ENCODE measurements around the gene CHRNE. TPM values are rescaled to one million over a fixed set of nuclear protein-coding genes. Genes with fewer than 3 reads are reported as not detected.

Gene CHRNE
- total RNA-seq, 4 donors from 2014 or later: 0.53 to 5.2 (median 3.6) TPM

DNA sequence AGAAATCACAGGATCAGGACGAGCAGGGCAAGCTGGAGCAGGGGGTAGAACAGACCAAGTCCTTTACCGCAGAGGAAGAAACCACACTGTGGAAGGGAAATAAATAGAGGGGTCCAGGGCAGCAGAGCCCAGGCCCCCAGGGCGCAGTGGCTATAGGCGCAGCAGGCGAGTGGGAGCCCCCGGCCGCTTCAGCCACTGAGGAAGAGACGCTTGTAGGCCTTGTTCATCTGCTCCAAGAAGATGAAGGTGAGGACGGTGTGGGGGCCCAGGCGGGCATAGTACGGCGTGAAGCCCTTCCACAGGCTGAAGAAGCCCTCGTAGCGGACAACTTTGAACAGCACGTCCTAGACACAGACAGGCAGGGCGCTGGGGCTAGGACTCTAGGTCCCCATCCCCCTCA, 34.7 kb upstream of the CHRNE start:
- no peak for DNase-seq (ENCODE audit: low spot score in 2 of 2)
- intact Hi-C loops (cut with DNase I; ENCODE audit: low total_unique reads): no loop called here
- 94 to 97% methylated on average over 16 of the region's 16 CpGs for WGBS, 2 donors
- TF ChIP-seq, protein P1, sequence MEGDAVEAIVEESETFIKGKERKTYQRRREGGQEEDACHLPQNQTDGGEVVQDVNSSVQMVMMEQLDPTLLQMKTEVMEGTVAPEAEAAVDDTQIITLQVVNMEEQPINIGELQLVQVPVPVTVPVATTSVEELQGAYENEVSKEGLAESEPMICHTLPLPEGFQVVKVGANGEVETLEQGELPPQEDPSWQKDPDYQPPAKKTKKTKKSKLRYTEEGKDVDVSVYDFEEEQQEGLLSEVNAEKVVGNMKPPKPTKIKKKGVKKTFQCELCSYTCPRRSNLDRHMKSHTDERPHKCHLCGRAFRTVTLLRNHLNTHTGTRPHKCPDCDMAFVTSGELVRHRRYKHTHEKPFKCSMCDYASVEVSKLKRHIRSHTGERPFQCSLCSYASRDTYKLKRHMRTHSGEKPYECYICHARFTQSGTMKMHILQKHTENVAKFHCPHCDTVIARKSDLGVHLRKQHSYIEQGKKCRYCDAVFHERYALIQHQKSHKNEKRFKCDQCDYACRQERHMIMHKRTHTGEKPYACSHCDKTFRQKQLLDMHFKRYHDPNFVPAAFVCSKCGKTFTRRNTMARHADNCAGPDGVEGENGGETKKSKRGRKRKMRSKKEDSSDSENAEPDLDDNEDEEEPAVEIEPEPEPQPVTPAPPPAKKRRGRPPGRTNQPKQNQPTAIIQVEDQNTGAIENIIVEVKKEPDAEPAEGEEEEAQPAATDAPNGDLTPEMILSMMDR (IDR thresholded peaks at IDR 0.05): no peak
- TF ChIP-seq POLR2A (IDR thresholded peaks at IDR 0.05): no peak
- H3K4me3 ChIP-seq (ENCODE audit: low read depth, poor library complexity, severe bottlenecking): no peak overlapping the region

DNA sequence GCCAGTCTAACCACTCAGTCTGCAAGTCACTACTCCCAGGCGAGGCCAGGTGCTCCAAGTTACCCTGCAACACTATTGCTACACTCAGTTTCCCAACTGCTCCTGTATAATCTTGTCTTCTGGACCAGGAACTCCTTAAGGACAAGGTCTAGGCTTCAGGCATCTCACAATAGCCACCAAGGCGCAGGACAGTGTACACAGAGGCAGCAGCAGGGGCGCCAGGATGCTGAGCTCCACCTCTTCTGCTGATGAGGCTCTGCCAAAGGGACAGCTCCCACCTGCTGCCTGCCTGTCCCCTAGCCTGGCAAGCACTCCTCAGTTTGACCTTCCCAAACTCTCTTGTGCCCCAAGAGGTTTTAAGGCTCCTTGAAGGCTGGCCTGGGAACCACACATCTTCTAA, 33.5 kb upstream of the CHRNE start:
- intact Hi-C loops (cut with DNase I; ENCODE audit: low total_unique reads): no loop called here
- DNase-seq (ENCODE audit: low spot score in 2 of 2): no peak
- H3K4me3 ChIP-seq (ENCODE audit: low read depth, poor library complexity, severe bottlenecking): no peak overlapping the region
- TF ChIP-seq, protein P1 (IDR thresholded peaks at IDR 0.05): no peak
- TF ChIP-seq POLR2A (IDR thresholded peaks at IDR 0.05): no peak
- 73 to 80% methylated on average over 3 of the region's 3 CpGs for WGBS, 2 donors

DNA sequence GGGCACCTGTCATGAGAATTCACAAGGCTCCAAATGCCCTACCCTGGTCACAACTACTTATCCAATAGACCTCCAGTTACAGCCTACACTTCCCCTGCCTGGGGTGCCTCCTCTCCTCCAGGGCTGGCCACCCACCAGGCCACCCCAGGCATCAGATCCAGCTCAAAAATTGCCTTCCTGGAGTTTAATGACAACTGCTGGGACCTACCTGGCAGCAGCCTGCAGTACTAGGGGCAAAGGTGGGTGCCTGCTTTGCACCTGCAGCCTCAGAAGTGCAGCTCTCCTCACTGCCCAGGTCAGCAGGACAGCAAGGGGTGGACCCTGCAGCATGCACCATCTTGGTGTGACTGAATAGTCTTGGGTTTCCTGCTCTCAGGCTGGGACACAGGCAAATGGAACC, 32.8 kb upstream of the CHRNE start:
- no peak overlapping the region for H3K4me3 ChIP-seq (ENCODE audit: low read depth, poor library complexity, severe bottlenecking)
- DNase-seq (ENCODE audit: low spot score in 2 of 2): no peak
- TF ChIP-seq, protein P1 (IDR thresholded peaks at IDR 0.05): no peak
- TF ChIP-seq POLR2A (IDR thresholded peaks at IDR 0.05): no peak
- intact Hi-C loops (cut with DNase I; ENCODE audit: low total_unique reads): no loop called here

DNA sequence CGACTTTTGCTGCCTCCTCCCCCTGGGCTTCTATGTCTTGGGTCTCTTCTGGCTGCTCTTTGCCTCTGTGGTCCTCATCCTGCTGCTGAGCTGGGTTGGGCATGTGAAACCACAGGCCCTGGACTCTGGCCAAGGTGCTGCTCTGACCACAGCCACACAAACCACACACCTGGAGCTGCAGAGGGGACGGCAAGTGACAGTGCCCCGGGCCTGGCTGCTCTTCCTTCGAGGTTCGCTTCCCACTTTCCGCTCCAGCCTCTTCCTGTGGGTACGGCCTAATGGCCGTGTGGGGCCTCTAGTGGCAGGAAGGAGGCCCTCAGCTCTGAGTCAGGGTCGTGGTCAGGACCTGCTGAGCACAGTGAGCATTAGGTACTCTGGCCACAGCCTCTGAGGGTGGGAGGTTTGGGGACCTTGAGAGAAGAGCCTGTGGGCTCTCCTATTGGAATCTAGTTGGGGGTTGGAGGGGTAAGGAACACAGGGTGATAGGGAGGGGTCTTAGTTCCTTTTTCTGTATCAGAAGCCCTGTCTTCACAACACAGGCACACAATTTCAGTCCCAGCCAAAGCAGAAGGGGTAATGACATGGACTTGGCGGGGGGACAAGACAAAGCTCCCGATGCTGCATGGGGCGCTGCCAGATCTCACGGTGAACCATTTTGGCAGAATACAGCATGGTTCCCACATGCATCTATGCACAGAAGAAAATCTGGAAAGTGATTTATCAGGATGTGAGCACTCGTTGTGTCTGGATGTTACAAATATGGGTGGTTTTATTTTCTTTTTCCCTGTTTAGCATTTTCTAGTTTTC, 31.5 kb upstream of the CHRNE start:
- DNase-seq (ENCODE audit: low spot score in 2 of 2): no peak
- intact Hi-C loops (cut with DNase I; ENCODE audit: low total_unique reads): no loop called here
- 25% methylated on average over 14 of the region's 14 CpGs for WGBS, 2 donors
- no peak overlapping the region for H3K4me3 ChIP-seq (ENCODE audit: low read depth, poor library complexity, severe bottlenecking)
- TF ChIP-seq POLR2A (IDR thresholded peaks at IDR 0.05): no peak
- TF ChIP-seq, protein P1 (IDR thresholded peaks at IDR 0.05): no peak

DNA sequence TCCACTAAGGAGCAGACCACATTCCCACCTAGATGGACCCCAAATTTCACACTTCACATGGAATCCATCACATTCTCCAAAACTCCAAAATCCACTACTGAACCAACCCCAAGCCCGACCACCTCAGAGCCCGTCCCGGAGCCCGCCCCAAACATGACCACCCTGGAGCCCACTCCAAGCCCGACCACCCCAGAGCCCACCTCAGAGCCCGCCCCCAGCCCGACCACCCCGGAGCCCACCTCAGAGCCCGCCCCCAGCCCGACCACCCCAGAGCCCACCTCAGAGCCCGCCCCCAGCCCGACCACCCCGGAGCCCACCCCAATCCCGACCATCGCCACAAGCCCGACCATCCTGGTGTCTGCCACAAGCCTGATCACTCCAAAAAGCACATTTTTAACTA, 30.7 kb upstream of the CHRNE start:
- no peak overlapping the region for H3K4me3 ChIP-seq (ENCODE audit: low read depth, poor library complexity, severe bottlenecking)
- 74 to 81% methylated on average over 11 to 14 of the region's 16 CpGs for WGBS, 2 donors
- TF ChIP-seq, protein P1 (IDR thresholded peaks at IDR 0.05): no peak
- TF ChIP-seq POLR2A (IDR thresholded peaks at IDR 0.05): no peak
- intact Hi-C loops (cut with DNase I; ENCODE audit: low total_unique reads): no loop called here
- DNase-seq (ENCODE audit: low spot score in 2 of 2): no peak

DNA sequence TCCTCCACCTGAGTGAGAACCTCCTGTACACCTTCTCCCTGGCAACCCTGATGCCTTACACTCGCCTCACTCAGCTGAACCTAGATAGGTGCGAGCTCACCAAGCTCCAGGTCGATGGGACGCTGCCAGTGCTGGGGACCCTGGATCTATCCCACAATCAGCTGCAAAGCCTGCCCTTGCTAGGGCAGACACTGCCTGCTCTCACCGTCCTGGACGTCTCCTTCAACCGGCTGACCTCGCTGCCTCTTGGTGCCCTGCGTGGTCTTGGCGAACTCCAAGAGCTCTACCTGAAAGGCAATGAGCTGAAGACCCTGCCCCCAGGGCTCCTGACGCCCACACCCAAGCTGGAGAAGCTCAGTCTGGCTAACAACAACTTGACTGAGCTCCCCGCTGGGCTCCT, 29.9 kb upstream of the CHRNE start:
- WGBS, 2 donors: 92 to 96% methylated on average over 12 of the region's 12 CpGs
- no peak for DNase-seq (ENCODE audit: low spot score in 2 of 2)
- TF ChIP-seq, protein P1 (IDR thresholded peaks at IDR 0.05): no peak
- no peak for TF ChIP-seq POLR2A (IDR thresholded peaks at IDR 0.05)
- no peak overlapping the region for H3K4me3 ChIP-seq (ENCODE audit: low read depth, poor library complexity, severe bottlenecking)
- intact Hi-C loops (cut with DNase I; ENCODE audit: low total_unique reads): no loop called here

Data from lower leg skin (tissue), 4 donors.